Panc1 (cell line): ENCODE measurements around the gene EVL. TPM values are rescaled to one million over a fixed set of nuclear protein-coding genes. Genes with fewer than 3 reads are reported as not detected.

Experiments
- ATAC-seq: fragments of 200-7000 bp; cut with Tn5 transposase; 2 replicates; pipeline ENCODE4 v1.9.1; 2020; ENCODE audit warnings: mild to moderate bottlenecking, moderate library complexity
- BruUV-seq: library from RNA; stranded (reverse); fragments of 400-500 nt; replicated peaks from 2 replicates; lab custom pipeline; 2021; lab: Mats Ljungman, UMichigan
- CTCF ChIA-PET: fragments of 300-600 bp; sonication (Branson Sonifier 250); formaldehyde crosslinking; loops from one replicate; lab custom pipeline; 2022; ENCODE audit warnings: antibody characterized with exemption; lab: Charles Lee
- POLR2A ChIA-PET: fragments of 300-600 bp; sonication (Branson Sonifier 250); formaldehyde crosslinking; loops from one replicate; lab custom pipeline; 2022; ENCODE audit warnings: antibody characterized with exemption; lab: Charles Lee
- DNase-seq: peaks from one replicate; pipeline ENCODE4 v3.0.0-alpha.2; 2010; ENCODE audit warnings: low read depth, low spot score
- H3K27ac ChIP-seq: 2 replicates; pipeline ENCODE4 v1.5.1; 2011; ENCODE audit warnings: mild to moderate bottlenecking, low read length, inconsistent platforms
- H3K27me3 ChIP-seq: fragments of 200-500 bp; sonication (Bioruptor generic); 2 replicates; pipeline ENCODE4 v1.6.0; 2014; ENCODE audit warnings: low read length, inconsistent platforms; ENCODE audit not compliant: control insufficient read depth, insufficient read depth
- H3K36me3 ChIP-seq: fragments of 200-500 bp; sonication (Bioruptor generic); 2 replicates; pipeline ENCODE4 v1.5.1; 2014; ENCODE audit warnings: inconsistent platforms, mild to moderate bottlenecking, low read length, moderate library complexity; ENCODE audit not compliant: control insufficient read depth, insufficient read depth
- H3K4me1 ChIP-seq: 2 replicates; pipeline ENCODE4 v1.5.1; 2011; ENCODE audit warnings: inconsistent platforms, mild to moderate bottlenecking, low read length, moderate library complexity; ENCODE audit not compliant: control insufficient read depth, insufficient read depth
- H3K4me3 ChIP-seq, 2 experiments: 2 replicates each; pipeline ENCODE4 v1.5.1; 2011 to 2012; ENCODE audit warnings: low read depth in 2 of 2, low read length in 2 of 2, mild to moderate bottlenecking in 2 of 2, inconsistent platforms in 1 of 2, moderate library complexity in 1 of 2
- H3K9me3 ChIP-seq: fragments of 200-500 bp; sonication (Bioruptor generic); 2 replicates; pipeline ENCODE4 v1.5.1; 2014; ENCODE audit warnings: low read depth, mild to moderate bottlenecking, inconsistent platforms, low read length, moderate library complexity; ENCODE audit not compliant: control insufficient read depth, insufficient read depth
- POLR2AphosphoS5 ChIP-seq: IDR thresholded peaks from 2 replicates; pipeline ENCODE4 v1.6.1; 2012; ENCODE audit warnings: mild to moderate bottlenecking, low read depth, low read length, moderate library complexity
- SIN3A ChIP-seq: IDR thresholded peaks from 2 replicates; pipeline ENCODE4 v1.6.1; 2012; ENCODE audit warnings: low read depth, mild to moderate bottlenecking, low read length, moderate library complexity, borderline replicate concordance; ENCODE audit not compliant: insufficient read depth
- TCF7L2 ChIP-seq: IDR thresholded peaks from 2 replicates; pipeline ENCODE4 v1.6.1; 2011; ENCODE audit warnings: mild to moderate bottlenecking, low read depth, low read length, inconsistent platforms
- in situ Hi-C: cut with HindIII; loops from 2 replicates; pipeline ENCODE4 v1.10.0; 2016; ENCODE audit warnings: low sequenced_read_pairs, low pct_unique_long_range_greater_than_20kb
- intact Hi-C: fragments of 100-400 bp; cut with micrococcal nuclease; formaldehyde crosslinking; loops from one replicate; pipeline ENCODE4 v1.10.0; 2022; ENCODE audit not compliant: unreplicated experiment
- total RNA-seq: library from RNA; stranded (reverse); gene quantifications from one replicate; pipeline ENCODE4 v1.2.1, GENCODE V29; 2021; ENCODE audit not compliant: unreplicated experiment
- TF ChIP-seq, protein P1 (sequence below), 2 experiments: IDR thresholded peaks; 2 replicates each; pipeline ENCODE4 v1.6.1; 2011 to 2012; ENCODE audit warnings: low read depth in 2 of 2, control low read depth in 1 of 2, low read length in 1 of 2, mild to moderate bottlenecking in 1 of 2, moderate library complexity in 1 of 2; ENCODE audit not compliant: insufficient read depth in 1 of 2
- TF ChIP-seq, protein P2 (sequence below): fragments of 450-650 bp; IDR thresholded peaks from 2 replicates; pipeline ENCODE4 v1.5.1; 2017; ENCODE audit warnings: mild to moderate bottlenecking

EVL gene
- total RNA-seq, 1 experiment from 2014 or later = 38.3 TPM

DNA sequence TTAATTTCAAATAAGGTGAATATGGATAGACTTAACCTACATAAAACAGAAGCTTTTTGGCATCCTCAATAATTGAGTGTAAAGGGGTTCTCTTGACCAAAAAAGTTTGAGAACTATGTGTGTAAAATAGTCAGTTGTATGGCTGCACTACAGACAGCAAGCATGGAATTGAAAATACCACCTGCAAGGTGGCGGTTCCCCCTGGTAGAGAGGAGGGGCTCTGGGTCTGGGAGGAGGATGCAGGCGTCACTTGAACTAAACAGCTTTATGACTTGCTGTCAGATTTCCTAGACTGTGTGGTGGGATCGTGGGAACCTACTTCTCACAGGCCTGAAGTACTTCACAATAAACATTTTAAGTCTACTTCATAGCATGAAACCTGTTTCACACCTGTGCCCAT lies 6.3 kb downstream of the EVL start:
- DNase-seq (no peak), ATAC-seq (no peak)
- Histone ChIP-seq H3K4me3 (no peak overlapping the region), H3K27ac (no peak overlapping the region), H3K27me3 (no peaks in the 10 kb centered on the region), H3K36me3 (no peaks in the 10 kb centered on the region), H3K9me3 (no peaks in the 10 kb centered on the region), H3K4me1 (no peaks in the 10 kb centered on the region)
- POLR2A ChIA-PET = no interaction called here
- BruUV-seq = no TSS peak
- TF ChIP-seq, protein P1, sequence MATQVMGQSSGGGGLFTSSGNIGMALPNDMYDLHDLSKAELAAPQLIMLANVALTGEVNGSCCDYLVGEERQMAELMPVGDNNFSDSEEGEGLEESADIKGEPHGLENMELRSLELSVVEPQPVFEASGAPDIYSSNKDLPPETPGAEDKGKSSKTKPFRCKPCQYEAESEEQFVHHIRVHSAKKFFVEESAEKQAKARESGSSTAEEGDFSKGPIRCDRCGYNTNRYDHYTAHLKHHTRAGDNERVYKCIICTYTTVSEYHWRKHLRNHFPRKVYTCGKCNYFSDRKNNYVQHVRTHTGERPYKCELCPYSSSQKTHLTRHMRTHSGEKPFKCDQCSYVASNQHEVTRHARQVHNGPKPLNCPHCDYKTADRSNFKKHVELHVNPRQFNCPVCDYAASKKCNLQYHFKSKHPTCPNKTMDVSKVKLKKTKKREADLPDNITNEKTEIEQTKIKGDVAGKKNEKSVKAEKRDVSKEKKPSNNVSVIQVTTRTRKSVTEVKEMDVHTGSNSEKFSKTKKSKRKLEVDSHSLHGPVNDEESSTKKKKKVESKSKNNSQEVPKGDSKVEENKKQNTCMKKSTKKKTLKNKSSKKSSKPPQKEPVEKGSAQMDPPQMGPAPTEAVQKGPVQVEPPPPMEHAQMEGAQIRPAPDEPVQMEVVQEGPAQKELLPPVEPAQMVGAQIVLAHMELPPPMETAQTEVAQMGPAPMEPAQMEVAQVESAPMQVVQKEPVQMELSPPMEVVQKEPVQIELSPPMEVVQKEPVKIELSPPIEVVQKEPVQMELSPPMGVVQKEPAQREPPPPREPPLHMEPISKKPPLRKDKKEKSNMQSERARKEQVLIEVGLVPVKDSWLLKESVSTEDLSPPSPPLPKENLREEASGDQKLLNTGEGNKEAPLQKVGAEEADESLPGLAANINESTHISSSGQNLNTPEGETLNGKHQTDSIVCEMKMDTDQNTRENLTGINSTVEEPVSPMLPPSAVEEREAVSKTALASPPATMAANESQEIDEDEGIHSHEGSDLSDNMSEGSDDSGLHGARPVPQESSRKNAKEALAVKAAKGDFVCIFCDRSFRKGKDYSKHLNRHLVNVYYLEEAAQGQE (IDR thresholded peaks at IDR 0.05; ENCODE audit: insufficient read depth in 1 of 2, low read depth in 2 of 2, low read length in 1 of 2) = no peak
- TF ChIP-seq POLR2AphosphoS5 (no peak), SIN3A (no peak), TCF7L2 (no peak)
- TF ChIP-seq, protein P2, sequence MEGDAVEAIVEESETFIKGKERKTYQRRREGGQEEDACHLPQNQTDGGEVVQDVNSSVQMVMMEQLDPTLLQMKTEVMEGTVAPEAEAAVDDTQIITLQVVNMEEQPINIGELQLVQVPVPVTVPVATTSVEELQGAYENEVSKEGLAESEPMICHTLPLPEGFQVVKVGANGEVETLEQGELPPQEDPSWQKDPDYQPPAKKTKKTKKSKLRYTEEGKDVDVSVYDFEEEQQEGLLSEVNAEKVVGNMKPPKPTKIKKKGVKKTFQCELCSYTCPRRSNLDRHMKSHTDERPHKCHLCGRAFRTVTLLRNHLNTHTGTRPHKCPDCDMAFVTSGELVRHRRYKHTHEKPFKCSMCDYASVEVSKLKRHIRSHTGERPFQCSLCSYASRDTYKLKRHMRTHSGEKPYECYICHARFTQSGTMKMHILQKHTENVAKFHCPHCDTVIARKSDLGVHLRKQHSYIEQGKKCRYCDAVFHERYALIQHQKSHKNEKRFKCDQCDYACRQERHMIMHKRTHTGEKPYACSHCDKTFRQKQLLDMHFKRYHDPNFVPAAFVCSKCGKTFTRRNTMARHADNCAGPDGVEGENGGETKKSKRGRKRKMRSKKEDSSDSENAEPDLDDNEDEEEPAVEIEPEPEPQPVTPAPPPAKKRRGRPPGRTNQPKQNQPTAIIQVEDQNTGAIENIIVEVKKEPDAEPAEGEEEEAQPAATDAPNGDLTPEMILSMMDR = no peak
- intact Hi-C loops (no loop called here), in situ Hi-C loops (no loop called here)
- CTCF ChIA-PET = no interaction called here

DNA sequence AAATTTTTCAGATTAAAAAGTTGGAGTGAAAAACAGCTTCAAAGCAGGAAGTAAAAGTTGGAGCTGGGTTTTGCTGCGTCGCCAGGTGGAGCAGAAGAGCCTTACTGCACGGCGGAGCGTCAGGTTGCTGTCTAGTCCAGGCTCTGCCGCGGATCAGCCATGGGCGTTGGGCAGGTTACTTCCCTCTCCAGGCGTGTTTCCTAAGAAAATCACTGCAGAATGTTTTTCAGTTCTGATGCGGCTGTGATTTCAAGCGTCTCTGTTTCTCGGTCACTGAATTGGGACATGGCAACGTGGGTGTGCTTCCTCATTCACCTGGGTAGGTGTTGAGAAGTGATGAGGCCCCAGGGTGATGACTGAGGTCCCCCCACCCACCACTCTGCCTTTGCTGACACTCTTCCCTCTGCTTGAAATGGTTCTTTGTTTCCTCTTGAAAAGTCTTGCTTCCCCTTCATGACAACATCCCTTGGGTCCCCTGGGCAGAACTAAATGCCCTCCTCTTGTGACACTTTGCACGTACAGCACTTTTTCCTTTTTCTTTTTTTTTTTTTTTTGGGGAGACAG lies 7.6 kb downstream of the EVL start:
- H3K27me3 ChIP-seq = no peaks in the 10 kb centered on the region
- ATAC-seq = no peak
- no TSS peak for BruUV-seq
- no peak for TF ChIP-seq TCF7L2
- TF ChIP-seq, protein P1 (IDR thresholded peaks at IDR 0.05; ENCODE audit: insufficient read depth in 1 of 2, low read depth in 2 of 2, low read length in 1 of 2) = no peak
- no peak for TF ChIP-seq POLR2AphosphoS5
- TF ChIP-seq, protein P2 = no peak
- no peak for TF ChIP-seq SIN3A
- in situ Hi-C loops = no loop called here
- H3K27ac ChIP-seq = no peak overlapping the region
- CTCF ChIA-PET = no interaction called here
- no peaks in the 10 kb centered on the region for H3K4me1 ChIP-seq
- intact Hi-C loops = no loop called here
- DNase-seq = no peak
- no peaks in the 10 kb centered on the region for H3K9me3 ChIP-seq
- H3K4me3 ChIP-seq = no peak overlapping the region
- H3K36me3 ChIP-seq = no peaks in the 10 kb centered on the region
- POLR2A ChIA-PET = no interaction called here
